GM18907 (cell line): ENCODE results near the gene ZFHX2.

Experiments used
- ATAC-seq: cut with Tn5 transposase; IDR thresholded peaks from one replicate; pipeline ENCODE4 v1.9.1; 2021; ENCODE audit warnings: mild to moderate bottlenecking, moderate library complexity; ENCODE audit not compliant: unreplicated experiment

The ZFHX2 gene

GRCh38 chr14:23561873-23562821 lies 10.6 kb upstream of the ZFHX2 start:
- no peak for ATAC-seq

GRCh38 chr14:23561259-23561658 lies 9.7 kb upstream of the ZFHX2 start:
- ATAC-seq = no peak

GRCh38 chr14:23559926-23560520 lies 8.5 kb upstream of the ZFHX2 start:
- no peak for ATAC-seq

- ATAC-seq = no peak
These were observed 7.7 kb upstream of the ZFHX2 start for GRCh38 chr14:23559010-23559925.

GRCh38 chr14:23558346-23559009 lies 6.9 kb upstream of the ZFHX2 start:
- ATAC-seq = no peak

GRCh38 chr14:23557946-23558345 lies 6.4 kb upstream of the ZFHX2 start:
- ATAC-seq = no peak

- ATAC-seq = no peak
These were observed 6.0 kb upstream of the ZFHX2 start for GRCh38 chr14:23557521-23557920.

GRCh38 chr14:23556700-23557440 lies 5.3 kb upstream of the ZFHX2 start:
- no peak for ATAC-seq

- peak; percentile 88 for ATAC-seq
These were observed 4.5 kb upstream of the ZFHX2 start, which contains the start of gene THTPA for GRCh38 chr14:23555882-23556699. Gene THTPA (plus strand): TSS chr14:23556271. CDS start chr14:23556758, 487 bp downstream.

GRCh38 chr14:23555533-23555881 lies 3.9 kb upstream of the ZFHX2 start:
- ATAC-seq = no peak

GRCh38 chr14:23550812-23551265 lies 726 bp downstream of the ZFHX2 start:
- no peak for ATAC-seq

GRCh38 chr14:23550131-23550811 lies 1.3 kb downstream of the ZFHX2 start:
- no peak for ATAC-seq

GRCh38 chr14:23548351-23549318 lies 2.9 kb downstream of the ZFHX2 start:
- ATAC-seq = no peak

- ATAC-seq = no peak
These were observed 3.6 kb downstream of the ZFHX2 start for GRCh38 chr14:23547924-23548323.

GRCh38 chr14:23546450-23547035 lies 5.0 kb downstream of the ZFHX2 start:
- no peak for ATAC-seq

- no peak for ATAC-seq
These were observed 5.7 kb downstream of the ZFHX2 start for GRCh38 chr14:23545740-23546365.
